Thymus (tissue), 11 donors: ENCODE results near the gene N4BP2L1. TPM values are rescaled to one million over a fixed set of nuclear protein-coding genes. Genes with fewer than 3 reads are reported as not detected.
A peak's percentile ranks its signal among the peaks of the same experiment; 100 is the strongest.

Source experiments
- DNase-seq, 9 donors: peaks; one replicate each; pipeline ENCODE4 v3.0.0-alpha.2; 2013; ENCODE audit warnings: low spot score in 9 of 9, low read depth in 6 of 9, missing footprints in 1 of 9
- H3K27ac ChIP-seq, 2 donors: one replicate each; pipeline ENCODE4 v1.5.1; 2013; ENCODE audit warnings: control low read depth in 1 of 2, low read depth in 1 of 2, low read length in 1 of 2, mild to moderate bottlenecking in 1 of 2, moderate library complexity in 1 of 2
- H3K27me3 ChIP-seq, 2 donors: one replicate each; pipeline ENCODE4 v1.5.1; 2013; ENCODE audit warnings: low read length in 1 of 2; ENCODE audit not compliant: control insufficient read depth in 2 of 2, insufficient read depth in 1 of 2
- H3K36me3 ChIP-seq, 2 donors: one replicate each; pipeline ENCODE4 v1.5.1; 2013; ENCODE audit warnings: low read length in 1 of 2, mild to moderate bottlenecking in 1 of 2, moderate library complexity in 1 of 2; ENCODE audit not compliant: control insufficient read depth in 2 of 2, insufficient read depth in 2 of 2
- H3K4me1 ChIP-seq, 2 donors: one replicate each; pipeline ENCODE4 v1.5.1; 2013; ENCODE audit warnings: low read length in 2 of 2; ENCODE audit not compliant: control insufficient read depth in 2 of 2, insufficient read depth in 2 of 2
- H3K4me3 ChIP-seq, 2 donors: one replicate each; pipeline ENCODE4 v1.5.1; 2013; ENCODE audit warnings: low read length in 2 of 2, control low read depth in 1 of 2, mild to moderate bottlenecking in 1 of 2
- H3K9me3 ChIP-seq, 2 donors: one replicate each; pipeline ENCODE4 v1.5.1; 2013; ENCODE audit warnings: low read length in 1 of 2, mild to moderate bottlenecking in 1 of 2; ENCODE audit not compliant: control insufficient read depth in 2 of 2, insufficient read depth in 1 of 2
- WGBS: extraction: QIAGEN DNeasy Blood & Tissue Kit; methylation state at CpG from one replicate; pipeline ENCODE4 v1.1.7; 2013; 5-methylcytosine and 5-hydroxymethylcytosine counted together
- polyA plus RNA-seq: library from polyadenylated mRNA; stranded (reverse); fragments of 200-250 nt; gene quantifications from one replicate; pipeline ENCODE4 v1.2.3, GENCODE V29; 2013
- total RNA-seq: library from RNA; stranded (reverse); fragments of 120-200 nt; gene quantifications from one replicate; pipeline ENCODE4 v1.2.4, GENCODE V29; 2013
- donor health status: healthy.

The N4BP2L1 gene
- total and polyA plus RNA-seq, 2 donors: 33.5 to 75.7 TPM

GRCh38 chr13:32426990-32427851 lies 709 bp downstream of the N4BP2L1 start:
- Histone ChIP-seq H3K4me1 (peaks cover 12 to 43% of the 10 kb centered on the region in 2 donors), H3K27me3 (no peaks in the 10 kb centered on the region), H3K9me3 (no peaks in the 10 kb centered on the region), H3K27ac (peak overlapping the region; percentile 98 to 99), H3K36me3 (peaks cover 0 to 6% of the 10 kb centered on the region in 2 donors), H3K4me3 (peak overlapping the region; percentile 69 to 94)
- WGBS: under 1% methylated on average over 90 of the region's 90 CpGs
- peak in 8 of 9 donors; percentile 41 to 85 (median 60) for DNase-seq

- peak overlapping the region; percentile 69 to 94 for H3K4me3 ChIP-seq
- peaks cover 12 to 43% of the 10 kb centered on the region in 2 donors for H3K4me1 ChIP-seq
- peaks cover 0 to 6% of the 10 kb centered on the region in 2 donors for H3K36me3 ChIP-seq
- peak in 8 of 9 donors; percentile 29 to 90 (median 66) for DNase-seq
- H3K9me3 ChIP-seq: no peaks in the 10 kb centered on the region
- H3K27me3 ChIP-seq: no peaks in the 10 kb centered on the region
- WGBS: 38% methylated on average over 19 of the region's 19 CpGs
- H3K27ac ChIP-seq: peak overlapping the region; percentile 98 to 99
Observed at GRCh38 chr13:32426191-32426989, 1.5 kb downstream of the N4BP2L1 start.

GRCh38 chr13:32425158-32425557 lies 2.8 kb downstream of the N4BP2L1 start:
- Histone ChIP-seq H3K4me1 (peaks cover 12 to 40% of the 10 kb centered on the region in 2 donors), H3K4me3 (no peak overlapping the region), H3K27ac (peak overlapping the region in 1 of 2 donors; percentile 5), H3K9me3 (peaks cover 0 to under 1% of the 10 kb centered on the region in 2 donors), H3K27me3 (no peaks in the 10 kb centered on the region), H3K36me3 (peaks cover under 1 to 8% of the 10 kb centered on the region in 2 donors)
- DNase-seq: no peak
- 98% methylated on average over 7 of the region's 7 CpGs for WGBS

GRCh38 chr13:32423592-32423991 lies 4.3 kb downstream of the N4BP2L1 start:
- H3K27me3 ChIP-seq: no peaks in the 10 kb centered on the region
- no peak for DNase-seq
- no peak overlapping the region for H3K27ac ChIP-seq
- peaks cover 4 to 9% of the 10 kb centered on the region in 2 donors for H3K9me3 ChIP-seq
- 85% methylated on average over 3 of the region's 3 CpGs for WGBS
- H3K4me1 ChIP-seq: peaks cover 12 to 28% of the 10 kb centered on the region in 2 donors
- no peak overlapping the region for H3K4me3 ChIP-seq
- peaks cover 7 to 14% of the 10 kb centered on the region in 2 donors for H3K36me3 ChIP-seq

- no peaks in the 10 kb centered on the region for H3K27me3 ChIP-seq
- H3K4me1 ChIP-seq: peaks cover 3 to 4% of the 10 kb centered on the region in 2 donors
- peaks cover 4 to 13% of the 10 kb centered on the region in 2 donors for H3K9me3 ChIP-seq
- no peak overlapping the region for H3K27ac ChIP-seq
- DNase-seq: no peak
- WGBS: 100% methylated on average over 2 of the region's 2 CpGs
- peaks cover 7 to 11% of the 10 kb centered on the region in 2 donors for H3K36me3 ChIP-seq
- H3K4me3 ChIP-seq: no peak overlapping the region
Observed at GRCh38 chr13:32419862-32420261, 8.1 kb downstream of the N4BP2L1 start.

- Histone ChIP-seq H3K4me1 (no peaks in the 10 kb centered on the region), H3K9me3 (peaks cover 4 to 13% of the 10 kb centered on the region in 2 donors), H3K4me3 (no peak overlapping the region), H3K36me3 (peaks cover 7 to 11% of the 10 kb centered on the region in 2 donors), H3K27me3 (no peaks in the 10 kb centered on the region), H3K27ac (no peak overlapping the region)
- 100% methylated on average over 1 of the region's 1 CpG for WGBS
- no peak for DNase-seq
Observed at GRCh38 chr13:32417995-32418394, 9.9 kb downstream of the N4BP2L1 start.

GRCh38 chr13:32415019-32415418 lies 12.9 kb downstream of the N4BP2L1 start:
- Histone ChIP-seq H3K27ac (no peak overlapping the region), H3K9me3 (peaks cover 3 to 11% of the 10 kb centered on the region in 2 donors), H3K27me3 (no peaks in the 10 kb centered on the region), H3K36me3 (peaks cover 5% of the 10 kb centered on the region in 2 donors), H3K4me1 (peaks cover 0 to 2% of the 10 kb centered on the region in 2 donors), H3K4me3 (no peak overlapping the region)
- peak in 1 of 9 donors; percentile 24 for DNase-seq

GRCh38 chr13:32414580-32414979 lies 13.3 kb downstream of the N4BP2L1 start:
- WGBS: 97% methylated on average over 2 of the region's 2 CpGs

GRCh38 chr13:32413284-32413683 lies 14.6 kb downstream of the N4BP2L1 start:
- no peaks in the 10 kb centered on the region for H3K36me3 ChIP-seq
- H3K27me3 ChIP-seq: no peaks in the 10 kb centered on the region
- H3K4me3 ChIP-seq: no peak overlapping the region
- WGBS: 98% methylated on average over 3 of the region's 3 CpGs
- peaks cover under 1 to 13% of the 10 kb centered on the region in 2 donors for H3K4me1 ChIP-seq
- H3K9me3 ChIP-seq: peaks cover 0 to 4% of the 10 kb centered on the region in 2 donors
- DNase-seq: no peak
- H3K27ac ChIP-seq: no peak overlapping the region

More at GRCh38 chr13:32414580-32414979, 13.3 kb downstream of the N4BP2L1 start:
- Histone ChIP-seq H3K27me3 (no peaks in the 10 kb centered on the region), H3K4me3 (no peak overlapping the region), H3K9me3 (peaks cover 0 to 6% of the 10 kb centered on the region in 2 donors), H3K27ac (no peak overlapping the region), H3K4me1 (peaks cover 0 to 6% of the 10 kb centered on the region in 2 donors), H3K36me3 (peaks cover under 1% of the 10 kb centered on the region in 2 donors)
- no peak for DNase-seq
